Endothelial cell of umbilical vein (primary cell): ENCODE results near the gene IST1.

Experiments used
- EZH2 ChIP-seq: IDR thresholded peaks from 2 replicates; pipeline ENCODE4 v1.6.1; 2012; ENCODE audit warnings: borderline replicate concordance, low read depth, mild to moderate bottlenecking, moderate library complexity, low read length, inconsistent platforms; ENCODE audit not compliant: severe bottlenecking
- FOS ChIP-seq: IDR thresholded peaks from 2 replicates; pipeline ENCODE4 v1.6.1; 2011; ENCODE audit warnings: mild to moderate bottlenecking, low read length, moderate library complexity, borderline replicate concordance; ENCODE audit not compliant: insufficient read depth
- MYC ChIP-seq: IDR thresholded peaks from one replicate; pipeline ENCODE4 v1.6.1; 2011; ENCODE audit warnings: mild to moderate bottlenecking, low read depth, low read length
- POLR2A ChIP-seq: IDR thresholded peaks from 2 replicates; pipeline ENCODE4 v1.6.1; 2012; ENCODE audit warnings: low read depth, mild to moderate bottlenecking, control low read depth, low read length
- POLR2AphosphoS5 ChIP-seq: IDR thresholded peaks from 2 replicates; pipeline ENCODE4 v1.6.1; 2012; ENCODE audit warnings: low read depth, mild to moderate bottlenecking, control low read depth, low read length, moderate library complexity; ENCODE audit not compliant: insufficient read depth
- TF ChIP-seq, protein P1 (sequence below), 2 donors: IDR thresholded peaks; 1 replicate in 1 of 2; 2 replicates in 1 of 2; pipeline ENCODE4 v1.5.1; 2011; ENCODE audit warnings: low read length in 2 of 2, mild to moderate bottlenecking in 2 of 2, moderate library complexity in 2 of 2, control low read depth in 1 of 2, inconsistent platforms in 1 of 2, low read depth in 1 of 2; ENCODE audit not compliant: insufficient read depth in 1 of 2; ENCODE audit errors: extremely low read depth in 1 of 2
- TF ChIP-seq, protein P2 (sequence below): IDR thresholded peaks from 2 replicates; pipeline ENCODE4 v1.6.1; 2011; ENCODE audit not compliant: insufficient read depth, insufficient read length

GRCh38 chr16:71920658-71921057 lies 25.3 kb downstream of the IST1 start:
- TF ChIP-seq, protein P1, sequence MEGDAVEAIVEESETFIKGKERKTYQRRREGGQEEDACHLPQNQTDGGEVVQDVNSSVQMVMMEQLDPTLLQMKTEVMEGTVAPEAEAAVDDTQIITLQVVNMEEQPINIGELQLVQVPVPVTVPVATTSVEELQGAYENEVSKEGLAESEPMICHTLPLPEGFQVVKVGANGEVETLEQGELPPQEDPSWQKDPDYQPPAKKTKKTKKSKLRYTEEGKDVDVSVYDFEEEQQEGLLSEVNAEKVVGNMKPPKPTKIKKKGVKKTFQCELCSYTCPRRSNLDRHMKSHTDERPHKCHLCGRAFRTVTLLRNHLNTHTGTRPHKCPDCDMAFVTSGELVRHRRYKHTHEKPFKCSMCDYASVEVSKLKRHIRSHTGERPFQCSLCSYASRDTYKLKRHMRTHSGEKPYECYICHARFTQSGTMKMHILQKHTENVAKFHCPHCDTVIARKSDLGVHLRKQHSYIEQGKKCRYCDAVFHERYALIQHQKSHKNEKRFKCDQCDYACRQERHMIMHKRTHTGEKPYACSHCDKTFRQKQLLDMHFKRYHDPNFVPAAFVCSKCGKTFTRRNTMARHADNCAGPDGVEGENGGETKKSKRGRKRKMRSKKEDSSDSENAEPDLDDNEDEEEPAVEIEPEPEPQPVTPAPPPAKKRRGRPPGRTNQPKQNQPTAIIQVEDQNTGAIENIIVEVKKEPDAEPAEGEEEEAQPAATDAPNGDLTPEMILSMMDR (IDR thresholded peaks at IDR 0.05; ENCODE audit: extremely low read depth in 1 of 2, insufficient read depth in 1 of 2, low read depth in 1 of 2, low read length in 2 of 2) = no peak
- TF ChIP-seq POLR2A (no peak), EZH2 (no peak), FOS (no peak), MYC (no peak), POLR2AphosphoS5 (no peak)
- TF ChIP-seq, protein P2, sequence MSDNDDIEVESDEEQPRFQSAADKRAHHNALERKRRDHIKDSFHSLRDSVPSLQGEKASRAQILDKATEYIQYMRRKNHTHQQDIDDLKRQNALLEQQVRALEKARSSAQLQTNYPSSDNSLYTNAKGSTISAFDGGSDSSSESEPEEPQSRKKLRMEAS = no peak
